GM21515 (cell line): ENCODE data around the gene RSL1D1.
"Not testable (repeated sequence)": the region's sequence is repeated elsewhere in the genome, so short reads cannot be mapped to it uniquely, and the experiment has no call there.

ENCODE experiments used
- ATAC-seq: cut with Tn5 transposase; IDR thresholded peaks from one replicate; pipeline ENCODE4 v1.9.1; 2021; ENCODE audit not compliant: unreplicated experiment

Gene RSL1D1

GRCh38 chr16:11844499-11844898, 6.8 kb downstream of the RSL1D1 start:
- no peak for ATAC-seq

DNA sequence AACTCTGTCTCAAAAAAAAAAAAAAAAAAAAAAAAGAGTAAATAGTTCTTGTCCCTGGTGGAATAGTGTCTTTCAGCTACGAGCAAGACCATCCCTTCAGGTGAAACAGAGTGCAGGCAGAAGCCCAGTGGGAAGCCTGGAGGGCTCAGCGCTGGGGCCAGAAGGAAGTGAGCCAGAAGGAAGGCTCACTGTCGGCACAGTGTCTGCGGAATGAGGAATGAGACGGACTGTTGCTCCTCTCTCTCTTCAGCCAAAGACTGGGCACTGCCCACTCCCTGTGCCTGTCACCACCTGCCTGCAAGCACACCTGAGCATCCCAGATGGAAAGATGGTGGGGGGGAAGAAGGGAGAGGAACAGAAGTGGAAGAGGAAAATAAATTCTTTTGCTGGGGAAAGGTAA, 7.5 kb downstream of the RSL1D1 start:
- no peak for ATAC-seq

DNA sequence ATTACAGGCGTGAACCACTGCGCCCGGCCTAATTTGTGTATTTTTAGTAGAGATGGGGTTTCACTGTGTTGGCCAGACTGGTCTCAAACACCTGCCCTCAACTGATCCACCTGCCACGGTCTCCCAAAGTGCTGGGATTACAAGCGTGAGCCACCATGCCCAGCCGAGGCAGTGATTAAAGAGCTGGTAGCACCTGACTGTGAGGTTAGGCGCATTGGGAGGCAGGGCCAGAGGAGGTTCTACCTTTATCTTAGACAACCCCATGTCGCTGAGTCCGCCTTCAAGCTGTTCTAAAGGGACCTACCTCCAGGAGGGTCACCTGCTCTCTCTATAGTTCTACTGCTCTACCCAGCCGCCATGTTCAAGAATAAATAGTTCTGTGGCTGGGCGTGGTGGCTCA, 8.1 kb downstream of the RSL1D1 start:
- no peak for ATAC-seq

GRCh38 chr16:11841026-11841425, 10.3 kb downstream of the RSL1D1 start:
- ATAC-seq, result no peak

DNA sequence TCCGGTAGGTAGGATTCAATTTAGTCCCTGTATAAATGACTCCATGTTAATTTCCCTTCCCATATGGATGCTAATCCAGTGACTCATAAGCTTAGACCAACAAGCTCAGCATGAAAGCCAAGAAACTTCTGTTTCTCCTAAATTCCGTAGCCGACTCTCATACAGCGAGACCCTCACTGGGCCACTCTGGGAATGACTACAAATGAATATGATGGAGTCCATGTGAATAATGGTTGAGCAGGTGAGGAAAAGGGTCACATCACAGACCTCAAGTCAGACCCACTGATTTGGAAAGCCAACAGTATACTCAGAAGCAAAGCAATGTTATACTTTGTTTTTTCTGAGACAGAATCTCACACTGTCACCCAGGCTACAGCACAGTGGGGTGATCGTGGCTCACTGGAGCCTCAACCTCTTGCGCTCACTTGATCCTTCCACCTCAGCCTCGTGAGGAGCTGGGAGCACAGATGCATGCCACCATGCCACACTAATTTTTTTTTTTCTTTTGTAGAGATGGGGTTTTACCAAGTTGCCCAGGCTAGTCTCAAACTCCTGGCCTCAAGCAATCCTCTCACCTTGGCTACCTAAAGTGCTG, 14.6 kb downstream of the RSL1D1 start:
- ATAC-seq, result no peak

GRCh38 chr16:11835891-11836649, 15.3 kb downstream of the RSL1D1 start:
- no peak for ATAC-seq

DNA sequence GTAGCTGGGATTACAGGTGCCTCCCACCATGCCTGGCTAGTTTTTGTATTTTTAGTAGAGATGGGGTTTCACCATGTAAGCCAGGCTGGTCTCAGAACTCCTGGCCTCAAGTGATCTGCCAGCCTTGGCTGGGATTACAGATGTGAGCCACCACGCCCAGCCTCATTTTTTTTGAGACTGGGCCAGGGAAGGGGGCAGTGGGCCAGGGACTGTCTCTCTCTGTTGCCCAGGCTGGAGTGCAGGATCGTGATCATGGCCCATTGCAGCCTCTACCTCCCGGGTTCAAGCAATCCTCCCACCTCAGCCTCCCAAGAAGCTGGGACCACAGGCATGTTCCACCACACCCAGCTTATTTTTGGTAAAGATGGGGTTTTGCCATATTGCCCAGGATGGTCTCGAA, 16.0 kb downstream of the RSL1D1 start:
- ATAC-seq, result no peak

- no peak for ATAC-seq
These were observed 17.2 kb downstream of the RSL1D1 start for GRCh38 chr16:11833951-11834695.

DNA sequence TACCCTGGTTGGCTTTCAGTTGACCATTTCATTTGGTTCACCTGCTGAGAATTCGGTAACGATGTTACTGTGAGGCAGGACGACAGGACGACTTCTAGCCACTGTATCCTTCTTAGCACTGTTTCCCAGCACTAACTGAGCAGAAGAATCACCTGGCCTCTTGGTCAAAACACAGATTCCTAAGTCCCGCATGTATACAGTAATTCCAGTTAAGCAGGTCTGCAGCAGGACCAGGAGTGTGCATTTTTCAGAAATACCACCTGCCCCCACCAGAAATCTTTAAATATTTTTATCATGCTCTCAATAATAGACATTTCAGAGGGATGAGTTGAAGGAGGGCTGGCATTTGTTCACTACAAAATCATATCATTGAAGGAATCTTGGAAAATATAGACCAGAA, 22.6 kb downstream of the RSL1D1 start:
- no peak for ATAC-seq

GRCh38 chr16:11825520-11826165, 25.7 kb downstream of the RSL1D1 start:
- not testable (repeated sequence) for ATAC-seq

DNA sequence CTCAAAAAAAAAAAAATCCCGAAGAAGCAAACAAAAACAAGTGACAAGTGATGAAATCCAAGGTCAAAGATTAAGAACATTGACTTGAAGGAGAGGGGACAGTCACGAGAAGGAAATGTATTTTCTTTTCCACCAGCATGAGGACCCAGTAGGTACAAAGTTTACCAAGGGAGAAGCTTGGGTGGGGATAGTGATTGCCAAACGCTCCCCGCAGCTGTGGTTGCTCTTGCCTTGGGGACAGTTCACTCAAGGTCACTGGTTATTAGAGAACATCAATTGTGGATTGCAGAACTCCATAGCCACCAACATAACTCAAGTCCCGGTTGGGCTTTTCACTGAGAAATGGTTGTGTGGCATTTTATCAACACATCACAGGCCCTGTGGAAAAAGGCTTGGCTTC, 27.0 kb downstream of the RSL1D1 start:
- ATAC-seq, result no peak

DNA sequence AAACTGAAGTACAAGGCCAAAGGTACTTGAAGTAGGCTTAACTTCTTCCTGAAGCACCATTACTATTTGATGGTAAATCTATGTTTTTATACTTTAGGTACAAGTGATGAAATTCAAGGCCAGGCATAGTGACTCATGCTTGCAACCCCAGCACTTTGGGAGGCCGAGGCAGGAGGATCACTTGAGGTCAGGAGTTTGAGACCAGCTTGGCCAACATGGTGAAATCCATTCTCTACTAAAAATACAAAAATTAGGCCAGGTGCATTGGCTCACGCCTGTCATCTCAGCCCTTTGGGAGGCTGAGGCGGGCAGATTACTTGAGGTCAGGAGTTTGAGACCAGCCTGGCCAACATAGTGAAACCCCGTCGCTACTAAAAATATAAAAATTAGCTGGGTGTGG, 27.7 kb downstream of the RSL1D1 start:
- not testable (repeated sequence) for ATAC-seq

GRCh38 chr16:11819798-11820197, 31.5 kb downstream of the RSL1D1 start:
- no peak for ATAC-seq

DNA sequence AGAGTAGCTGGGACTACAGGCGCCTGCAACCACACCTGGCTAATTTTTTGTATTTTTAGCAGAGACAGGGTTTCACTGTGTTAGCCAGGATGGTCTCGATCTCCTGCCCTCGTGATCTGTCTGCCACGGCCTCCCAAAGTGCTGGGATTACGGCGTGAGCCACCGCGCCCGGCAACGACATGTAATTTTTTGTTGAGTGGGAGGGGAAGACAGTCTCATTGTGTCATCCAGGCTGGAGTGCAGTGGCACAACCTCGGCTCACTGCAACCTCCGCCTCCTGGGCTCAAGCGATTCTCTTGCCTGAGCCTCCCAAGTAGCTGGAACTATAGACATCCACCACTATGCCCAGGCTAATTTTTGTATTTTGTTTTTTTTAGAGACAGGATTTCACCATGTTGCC, 32.4 kb downstream of the RSL1D1 start:
- ATAC-seq, result not testable (repeated sequence)

- ATAC-seq, result no peak
These were observed 35.2 kb downstream of the RSL1D1 start for GRCh38 chr16:11816123-11816522.

DNA sequence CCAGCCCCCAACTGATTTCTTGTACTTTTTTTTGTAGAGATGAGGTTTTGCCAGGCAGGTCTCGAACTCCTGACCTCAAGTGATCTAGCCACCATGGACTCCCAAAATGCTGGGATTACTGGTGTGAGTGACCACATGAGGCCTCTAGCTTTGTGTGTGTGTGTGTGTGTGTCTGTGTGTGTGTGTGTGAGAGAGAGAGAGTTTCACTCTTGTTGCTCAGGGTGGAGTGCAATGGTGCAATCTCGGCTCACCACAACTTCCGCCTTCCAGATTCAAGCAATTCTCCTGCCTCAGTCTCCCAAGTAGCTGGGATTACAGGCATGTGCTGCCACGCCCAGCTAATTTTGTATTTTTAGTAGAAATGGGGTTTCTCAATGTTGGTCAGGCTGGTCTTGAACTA, 36.5 kb downstream of the RSL1D1 start:
- ATAC-seq, result not testable (repeated sequence)

GRCh38 chr16:11806721-11807120, 44.6 kb downstream of the RSL1D1 start:
- ATAC-seq, result no peak

DNA sequence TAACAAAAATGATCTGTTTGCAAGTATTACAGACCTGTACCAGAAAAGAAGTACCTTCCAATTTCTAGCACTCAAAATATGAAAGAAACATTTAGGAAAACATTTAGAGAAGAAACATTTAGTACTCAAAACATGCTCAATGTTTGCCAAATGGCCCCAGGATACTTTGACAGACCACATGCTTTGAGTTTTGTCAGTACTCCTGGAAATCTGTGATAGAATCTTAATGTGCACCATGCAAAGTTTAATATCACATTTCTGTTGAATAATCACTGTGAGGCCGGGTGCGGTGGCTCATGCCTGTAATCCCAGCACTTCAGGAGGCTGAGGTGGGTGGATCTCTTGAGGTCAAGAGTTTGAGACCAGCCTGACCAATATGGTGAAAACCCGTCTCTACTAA, 45.8 kb downstream of the RSL1D1 start:
- no peak for ATAC-seq

GRCh38 chr16:11801481-11802021, 49.8 kb downstream of the RSL1D1 start:
- no peak for ATAC-seq

DNA sequence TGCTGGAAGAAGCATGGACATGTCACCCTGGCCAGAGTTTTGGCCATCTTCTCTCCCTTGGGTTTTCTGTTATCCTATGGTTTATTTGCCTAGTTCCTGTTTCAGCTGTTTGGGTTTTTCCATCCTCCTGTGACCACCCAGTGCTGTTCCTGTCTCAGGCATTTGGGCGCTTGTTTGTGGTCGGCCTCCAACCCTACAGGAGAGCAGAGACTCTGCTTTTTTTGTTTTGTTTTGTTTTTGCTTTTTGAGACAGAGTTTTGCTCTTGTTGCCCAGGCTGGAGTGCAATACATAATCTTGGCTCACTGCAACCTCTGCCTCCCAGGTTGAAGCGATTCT, 51.0 kb downstream of the RSL1D1 start:
- ATAC-seq, result no peak
